ENCODE data around the gene PRKN.

DNA sequence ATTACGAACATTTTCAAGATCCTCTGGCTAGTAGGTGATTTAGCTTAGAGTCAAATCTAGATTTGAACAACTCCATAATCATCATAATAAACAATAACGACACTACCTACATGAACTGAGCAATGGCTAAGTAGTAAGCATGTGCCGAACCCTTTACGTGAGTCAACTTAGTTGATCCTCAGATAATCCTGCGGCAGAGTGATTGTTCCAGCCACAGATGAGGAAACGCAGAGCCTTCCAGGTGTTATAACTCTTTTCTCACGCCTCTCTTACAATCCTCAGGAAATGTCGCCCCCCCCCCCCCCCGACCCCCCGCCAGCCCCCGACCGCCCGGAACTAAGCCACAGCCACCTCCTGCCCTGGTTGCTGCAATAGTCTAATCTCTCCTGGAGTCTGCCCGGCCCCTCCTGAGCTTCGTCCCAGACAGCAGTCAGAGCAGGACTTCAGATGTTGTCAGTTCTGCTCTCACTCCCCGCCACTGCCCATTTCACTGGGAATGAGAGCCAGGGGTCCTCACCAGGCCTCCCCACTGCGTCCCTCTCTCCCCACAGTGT, 1312.2 kb downstream of the PRKN start:
- TF ChIP-seq, protein P1, sequence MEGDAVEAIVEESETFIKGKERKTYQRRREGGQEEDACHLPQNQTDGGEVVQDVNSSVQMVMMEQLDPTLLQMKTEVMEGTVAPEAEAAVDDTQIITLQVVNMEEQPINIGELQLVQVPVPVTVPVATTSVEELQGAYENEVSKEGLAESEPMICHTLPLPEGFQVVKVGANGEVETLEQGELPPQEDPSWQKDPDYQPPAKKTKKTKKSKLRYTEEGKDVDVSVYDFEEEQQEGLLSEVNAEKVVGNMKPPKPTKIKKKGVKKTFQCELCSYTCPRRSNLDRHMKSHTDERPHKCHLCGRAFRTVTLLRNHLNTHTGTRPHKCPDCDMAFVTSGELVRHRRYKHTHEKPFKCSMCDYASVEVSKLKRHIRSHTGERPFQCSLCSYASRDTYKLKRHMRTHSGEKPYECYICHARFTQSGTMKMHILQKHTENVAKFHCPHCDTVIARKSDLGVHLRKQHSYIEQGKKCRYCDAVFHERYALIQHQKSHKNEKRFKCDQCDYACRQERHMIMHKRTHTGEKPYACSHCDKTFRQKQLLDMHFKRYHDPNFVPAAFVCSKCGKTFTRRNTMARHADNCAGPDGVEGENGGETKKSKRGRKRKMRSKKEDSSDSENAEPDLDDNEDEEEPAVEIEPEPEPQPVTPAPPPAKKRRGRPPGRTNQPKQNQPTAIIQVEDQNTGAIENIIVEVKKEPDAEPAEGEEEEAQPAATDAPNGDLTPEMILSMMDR (IDR thresholded peaks at IDR 0.05) = no peak
- no peak for TF ChIP-seq POLR2A (IDR thresholded peaks at IDR 0.05)
- no peak for TF ChIP-seq EP300 (IDR thresholded peaks at IDR 0.05; ENCODE audit: low read depth)
- TF ChIP-seq POLR2AphosphoS5 (IDR thresholded peaks at IDR 0.05) = no peak
